Progenitor cell of endocrine pancreas (in vitro differentiated cells): ENCODE results near the gene APEX1. TPM values are rescaled to one million over a fixed set of nuclear protein-coding genes. Genes with fewer than 3 reads are reported as not detected.

ENCODE experiments used
- DNase-seq: peaks from one replicate; pipeline ENCODE4 v3.0.0; 2021; ENCODE audit warnings: low spot score; ENCODE audit not compliant: unreplicated experiment
- H3K27ac Mint-ChIP-seq: 2 replicates; pipeline ENCODE4 v1.8.0; 2021; ENCODE audit warnings: mild to moderate bottlenecking, moderate library complexity, mixed read lengths
- H3K27me3 Mint-ChIP-seq: 2 replicates; pipeline ENCODE4 v1.8.0; 2021; ENCODE audit warnings: mixed read lengths
- H3K36me3 Mint-ChIP-seq: 2 replicates; pipeline ENCODE4 v1.8.0; 2022; ENCODE audit warnings: mixed read lengths; ENCODE audit not compliant: insufficient read depth
- H3K4me1 Mint-ChIP-seq: 2 replicates; pipeline ENCODE4 v1.8.0; 2021; ENCODE audit warnings: low read depth, mixed read lengths
- H3K4me3 Mint-ChIP-seq: 2 replicates; pipeline ENCODE4 v1.8.0; 2021; ENCODE audit warnings: low read depth, mild to moderate bottlenecking, moderate library complexity, mixed read lengths
- H3K9me3 Mint-ChIP-seq: 2 replicates; pipeline ENCODE4 v1.8.0; 2021; ENCODE audit warnings: low read depth, mixed read lengths
- long read RNA-seq: library from polyadenylated mRNA; unstranded; transcript quantifications from one replicate; pipeline ENCODE4 v2.0.0, GENCODE V29; 2020
- total RNA-seq: library from RNA; stranded (reverse); gene quantifications from 2 replicates; pipeline ENCODE4 v1.2.1, GENCODE V29; 2021
- TF ChIP-seq, protein P1 (sequence below): fragments of 200-600 bp; sonication (generic); IDR thresholded peaks from one replicate; pipeline ENCODE4 v1.5.0; 2021; ENCODE audit warnings: antibody characterized with exemption, mild to moderate bottlenecking; ENCODE audit not compliant: unreplicated experiment

The APEX1 gene
- total RNA-seq: 309 and 322 TPM in 2 replicates
- long read RNA-seq, transcript APEX1-210 (5 exons, 1,437 nt): minor isoform, 56 of 837 reads
- long read RNA-seq, transcript APEX1-201 (5 exons, 1,484 nt): major isoform, 591 of 837 reads
- long read RNA-seq, transcript APEX1-216 (3 exons, 1,803 nt): minor isoform, 70 of 837 reads
- long read RNA-seq, transcript APEX1-205 (4 exons, 1,603 nt): minor isoform, 36 of 837 reads
- long read RNA-seq, partial matches to known transcripts: 22 of 837 reads
- long read RNA-seq, other reads (novel, unspliced or antisense): 28 of 837 reads

GRCh38 chr14:20454516-20455354 is at the start of gene APEX1, which contains the start of gene OSGEP:
TSS of gene APEX1 (plus strand) at chr14:20455226. CDS start at chr14:20455646, 420 bp downstream.
TSS of gene OSGEP (minus strand) at chr14:20454812. CDS start at chr14:20454683, 129 bp downstream.
- H3K36me3 Mint-ChIP-seq: peaks cover 23% of the 10 kb centered on the region
- TF ChIP-seq, protein P1, sequence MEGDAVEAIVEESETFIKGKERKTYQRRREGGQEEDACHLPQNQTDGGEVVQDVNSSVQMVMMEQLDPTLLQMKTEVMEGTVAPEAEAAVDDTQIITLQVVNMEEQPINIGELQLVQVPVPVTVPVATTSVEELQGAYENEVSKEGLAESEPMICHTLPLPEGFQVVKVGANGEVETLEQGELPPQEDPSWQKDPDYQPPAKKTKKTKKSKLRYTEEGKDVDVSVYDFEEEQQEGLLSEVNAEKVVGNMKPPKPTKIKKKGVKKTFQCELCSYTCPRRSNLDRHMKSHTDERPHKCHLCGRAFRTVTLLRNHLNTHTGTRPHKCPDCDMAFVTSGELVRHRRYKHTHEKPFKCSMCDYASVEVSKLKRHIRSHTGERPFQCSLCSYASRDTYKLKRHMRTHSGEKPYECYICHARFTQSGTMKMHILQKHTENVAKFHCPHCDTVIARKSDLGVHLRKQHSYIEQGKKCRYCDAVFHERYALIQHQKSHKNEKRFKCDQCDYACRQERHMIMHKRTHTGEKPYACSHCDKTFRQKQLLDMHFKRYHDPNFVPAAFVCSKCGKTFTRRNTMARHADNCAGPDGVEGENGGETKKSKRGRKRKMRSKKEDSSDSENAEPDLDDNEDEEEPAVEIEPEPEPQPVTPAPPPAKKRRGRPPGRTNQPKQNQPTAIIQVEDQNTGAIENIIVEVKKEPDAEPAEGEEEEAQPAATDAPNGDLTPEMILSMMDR: no peak
- H3K4me1 Mint-ChIP-seq: peaks cover 1% of the 10 kb centered on the region
- peak; percentile 94 for DNase-seq
- H3K9me3 Mint-ChIP-seq: no peaks in the 10 kb centered on the region
- no peaks in the 10 kb centered on the region for H3K27me3 Mint-ChIP-seq
- no peak within 1 kb of the TSS for H3K4me3 Mint-ChIP-seq
- H3K27ac Mint-ChIP-seq: no peak within 1 kb of the TSS

DNA sequence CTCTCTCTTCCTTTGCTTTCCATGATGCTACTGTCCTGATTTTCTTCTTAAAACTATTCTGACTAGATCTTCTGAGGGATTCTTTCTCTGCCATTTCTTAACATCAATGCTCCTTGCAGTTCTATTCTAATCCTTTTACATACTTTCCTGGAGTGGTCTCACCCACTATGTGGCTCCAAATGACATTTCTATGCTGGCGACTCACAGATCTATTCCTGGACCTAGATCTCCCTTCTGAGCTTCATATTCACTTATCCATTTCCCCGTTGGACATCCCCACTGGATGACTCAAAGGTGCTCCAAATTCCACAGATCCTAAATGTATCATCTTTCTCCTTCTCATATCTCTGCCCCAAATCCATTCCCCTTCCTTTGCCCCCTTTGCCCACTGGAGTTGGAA is 45.8 kb upstream of the APEX1 start:
- H3K27ac Mint-ChIP-seq: no peak overlapping the region
- H3K4me3 Mint-ChIP-seq: no peak overlapping the region
- H3K9me3 Mint-ChIP-seq: no peaks in the 10 kb centered on the region

DNA sequence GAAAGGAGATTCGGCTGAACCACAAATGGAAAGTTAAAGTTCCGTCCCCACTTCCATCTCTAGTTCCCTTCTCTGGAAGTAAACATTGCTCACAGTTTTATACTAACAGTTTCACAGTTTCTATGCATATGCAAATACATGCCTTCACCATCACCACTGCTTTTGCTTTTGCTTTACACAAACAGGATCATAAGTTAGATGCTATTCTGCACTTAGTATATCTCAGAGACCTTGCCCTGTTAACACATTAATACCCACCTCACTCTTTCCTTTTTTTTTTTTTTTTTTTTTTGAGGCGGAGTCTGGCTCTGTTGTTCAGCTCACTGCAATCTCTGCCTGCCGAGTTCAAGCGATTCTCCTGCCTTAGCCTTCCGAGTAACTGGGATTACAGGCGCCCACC is 42.6 kb upstream of the APEX1 start:
- TF ChIP-seq, protein P1: no peak
- H3K36me3 Mint-ChIP-seq: no peaks in the 10 kb centered on the region
- peak overlapping the region; percentile 91 for H3K27ac Mint-ChIP-seq
- H3K4me1 Mint-ChIP-seq: peaks cover 21% of the 10 kb centered on the region
- H3K4me3 Mint-ChIP-seq: peak overlapping the region; percentile 83
- no peak for DNase-seq
- H3K9me3 Mint-ChIP-seq: no peaks in the 10 kb centered on the region
- H3K27me3 Mint-ChIP-seq: no peaks in the 10 kb centered on the region

More for the DNA sequence above, 45.8 kb upstream of the APEX1 start:
- TF ChIP-seq, protein P1: no peak
- Mint-ChIP-seq H3K4me1 (peaks cover 15% of the 10 kb centered on the region), H3K36me3 (peaks cover 6% of the 10 kb centered on the region), H3K27me3 (no peaks in the 10 kb centered on the region)
- DNase-seq: no peak

DNA sequence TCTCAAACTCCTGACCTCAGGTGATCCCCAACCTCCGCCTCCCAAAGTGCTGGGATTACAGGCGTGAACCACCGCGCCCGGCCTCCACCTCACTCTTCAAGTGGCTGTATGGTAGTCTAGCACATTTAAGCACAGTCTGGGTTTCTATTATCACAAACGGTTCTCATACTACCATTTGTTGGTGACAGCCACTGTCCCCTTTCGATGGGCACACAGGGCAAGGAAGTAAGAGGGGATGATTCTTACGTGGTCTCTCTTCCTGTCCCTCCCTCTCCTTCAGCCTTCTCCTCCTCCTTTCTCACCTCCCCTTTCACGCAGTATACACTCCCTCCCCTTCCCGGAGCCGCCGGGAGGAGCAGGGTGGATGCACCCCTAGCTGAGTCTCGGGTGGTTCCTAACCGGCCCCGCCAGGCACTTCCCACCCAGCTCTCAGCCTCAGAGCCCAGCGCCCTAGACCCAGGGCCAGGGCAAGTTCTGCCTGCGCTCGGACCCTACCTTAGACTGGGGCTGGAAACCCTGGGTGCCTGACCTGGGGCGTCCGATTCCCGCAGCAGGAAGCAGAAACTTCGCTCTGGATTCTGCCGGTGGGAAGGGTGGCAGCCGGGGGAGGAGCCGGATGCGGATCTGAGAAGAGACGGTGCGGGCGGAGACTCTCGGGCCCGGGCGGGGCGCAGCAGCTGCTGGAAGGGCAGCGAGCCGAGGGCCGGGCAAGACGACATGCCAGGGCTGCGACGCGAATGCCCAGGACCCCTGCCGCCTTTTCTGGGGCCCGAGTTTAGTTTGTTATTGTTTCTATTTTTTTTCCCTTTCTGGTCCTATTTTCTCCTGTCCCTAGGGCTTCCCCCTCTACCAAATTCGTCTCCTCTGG is 41.9 kb upstream of the APEX1 start, which contains the start of gene TEP1:
TSS of gene TEP1 (minus strand) at position 626 of the 868 bp plus-strand sequence. CDS start 5,062 bp downstream, outside the sequence.
- TF ChIP-seq, protein P1: no peak
- H3K4me1 Mint-ChIP-seq: peaks cover 28% of the 10 kb centered on the region
- H3K36me3 Mint-ChIP-seq: no peaks in the 10 kb centered on the region
- peak within 1 kb of the TSS; percentile 91 for H3K27ac Mint-ChIP-seq
- H3K9me3 Mint-ChIP-seq: no peaks in the 10 kb centered on the region
- H3K27me3 Mint-ChIP-seq: no peaks in the 10 kb centered on the region
- DNase-seq: peak; percentile 63
- H3K4me3 Mint-ChIP-seq: peak within 1 kb of the TSS; percentile 83
